Coronary artery (tissue), 2 donors: ENCODE results near the gene MBNL1.

Experiments used
- DNase-seq: peaks from one replicate; pipeline ENCODE4 v3.0.0-alpha.2; 2017; ENCODE audit warnings: low spot score
- H3K27ac ChIP-seq, 2 donors: fragments of 200-600 bp; sonication (generic); one replicate each; pipeline ENCODE4 v1.5.1; 2016 to 2019
- H3K4me3 ChIP-seq: fragments of 200-600 bp; sonication (generic); 2 replicates; pipeline ENCODE4 v1.5.1; 2016; ENCODE audit warnings: mild to moderate bottlenecking, moderate library complexity
- CTCF ChIP-seq: fragments of 200-600 bp; sonication (generic); IDR thresholded peaks from one replicate; pipeline ENCODE4 v1.5.1; 2019; ENCODE audit warnings: antibody characterized with exemption

Gene MBNL1

GRCh38 chr3:152348436-152349177 is 79.9 kb downstream of the MBNL1 start:
- no peak for DNase-seq
- Histone ChIP-seq H3K4me3 (peak overlapping the region; percentile 14), H3K27ac (peak overlapping the region in 1 of 2 donors; percentile 1)
- TF ChIP-seq CTCF: no peak

GRCh38 chr3:152349392-152349791 is 80.7 kb downstream of the MBNL1 start:
- no peak for TF ChIP-seq CTCF
- no peak overlapping the region for H3K27ac ChIP-seq
- DNase-seq: no peak

GRCh38 chr3:152350139-152350538 is 81.4 kb downstream of the MBNL1 start:
- H3K4me3 ChIP-seq: no peak overlapping the region
- TF ChIP-seq CTCF: no peak
- no peak for DNase-seq
- H3K27ac ChIP-seq: no peak overlapping the region

More at GRCh38 chr3:152349392-152349791, 80.7 kb downstream of the MBNL1 start:
- no peak overlapping the region for H3K4me3 ChIP-seq

GRCh38 chr3:152350776-152351175 is 82.0 kb downstream of the MBNL1 start:
- DNase-seq: no peak
- H3K4me3 ChIP-seq: no peak overlapping the region
- TF ChIP-seq CTCF: no peak
- H3K27ac ChIP-seq: no peak overlapping the region

- Histone ChIP-seq H3K27ac (no peak overlapping the region), H3K4me3 (no peak overlapping the region)
- no peak for TF ChIP-seq CTCF
- no peak for DNase-seq
Observed at GRCh38 chr3:152352554-152352953, 83.8 kb downstream of the MBNL1 start.

- Histone ChIP-seq H3K27ac (no peak overlapping the region), H3K4me3 (no peak overlapping the region)
- TF ChIP-seq CTCF: no peak
- no peak for DNase-seq
Observed at GRCh38 chr3:152353578-152353977, 84.8 kb downstream of the MBNL1 start.
